Measurements from ENCODE around the gene DYSF.

DNA sequence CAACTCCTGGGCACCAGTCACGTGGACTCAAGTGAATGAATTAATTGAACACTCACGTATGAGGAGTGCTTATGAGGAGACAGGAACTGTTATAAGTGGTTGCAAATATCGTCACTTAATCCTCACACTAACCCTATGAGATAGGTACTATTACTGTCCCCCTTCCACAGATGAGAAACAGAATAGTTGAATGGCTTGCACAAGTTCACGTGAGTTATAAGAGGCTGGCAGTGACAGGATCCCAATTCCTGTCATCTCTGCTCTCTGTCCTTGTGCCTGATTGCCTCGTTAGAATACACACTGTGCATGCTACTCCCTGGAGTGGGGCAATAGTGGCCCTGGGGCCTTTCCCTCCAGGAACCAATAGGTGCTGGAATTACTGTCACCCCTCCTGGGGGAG lies 253.5 kb downstream of the DYSF start:
- TF ChIP-seq, protein P1, sequence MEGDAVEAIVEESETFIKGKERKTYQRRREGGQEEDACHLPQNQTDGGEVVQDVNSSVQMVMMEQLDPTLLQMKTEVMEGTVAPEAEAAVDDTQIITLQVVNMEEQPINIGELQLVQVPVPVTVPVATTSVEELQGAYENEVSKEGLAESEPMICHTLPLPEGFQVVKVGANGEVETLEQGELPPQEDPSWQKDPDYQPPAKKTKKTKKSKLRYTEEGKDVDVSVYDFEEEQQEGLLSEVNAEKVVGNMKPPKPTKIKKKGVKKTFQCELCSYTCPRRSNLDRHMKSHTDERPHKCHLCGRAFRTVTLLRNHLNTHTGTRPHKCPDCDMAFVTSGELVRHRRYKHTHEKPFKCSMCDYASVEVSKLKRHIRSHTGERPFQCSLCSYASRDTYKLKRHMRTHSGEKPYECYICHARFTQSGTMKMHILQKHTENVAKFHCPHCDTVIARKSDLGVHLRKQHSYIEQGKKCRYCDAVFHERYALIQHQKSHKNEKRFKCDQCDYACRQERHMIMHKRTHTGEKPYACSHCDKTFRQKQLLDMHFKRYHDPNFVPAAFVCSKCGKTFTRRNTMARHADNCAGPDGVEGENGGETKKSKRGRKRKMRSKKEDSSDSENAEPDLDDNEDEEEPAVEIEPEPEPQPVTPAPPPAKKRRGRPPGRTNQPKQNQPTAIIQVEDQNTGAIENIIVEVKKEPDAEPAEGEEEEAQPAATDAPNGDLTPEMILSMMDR (conservative IDR thresholded peaks at IDR 0.05; ENCODE audit: low read length) = no peak
- TF ChIP-seq EZH2phosphoT487 (IDR thresholded peaks at IDR 0.05; ENCODE audit: borderline replicate concordance) = no peak
